HCT116 (cell line): Measurements from ENCODE around the gene ROBO1. TPM values are rescaled to one million over a fixed set of nuclear protein-coding genes. Genes with fewer than 3 reads are reported as not detected.

Experiments
- ATAC-seq: fragments of 200-7000 bp; cut with Tn5 transposase; 2 replicates; pipeline ENCODE4 v1.9.1; 2020; ENCODE audit warnings: mild to moderate bottlenecking, moderate library complexity
- BruUV-seq: library from RNA; stranded (reverse); fragments of 400-500 nt; replicated peaks from 2 replicates; lab custom pipeline; 2021; lab: Mats Ljungman, UMichigan
- CTCF ChIA-PET: fragments of 300-600 bp; sonication (Branson Sonifier 250); formaldehyde crosslinking; loops from one replicate; lab custom pipeline; 2021; ENCODE audit warnings: antibody characterized with exemption; lab: Charles Lee
- POLR2A ChIA-PET: fragments of 300-600, 350-600 bp; sonication (Branson Sonifier 250); formaldehyde crosslinking; loops from one replicate; lab custom pipeline; 2021; ENCODE audit warnings: antibody characterized with exemption; lab: Charles Lee
- RAD21 ChIA-PET, 2 experiments: fragments of 300-600 bp; sonication (Branson Sonifier 250); formaldehyde crosslinking; loops; one replicate each; lab custom pipeline; 2023; ENCODE audit warnings: low total read pairs in 2 of 2; ENCODE audit not compliant: uncharacterized antibody in 2 of 2, unreplicated experiment in 2 of 2, low non-redundant PET in 1 of 2; lab: Charles Lee
- DNase-seq: peaks from one replicate; pipeline ENCODE4 v3.0.0-alpha.2; 2010; ENCODE audit warnings: low read depth, low spot score
- H2AFZ ChIP-seq: fragments of 200-600 bp; shearing (Covaris generic), sonication (generic); 2 replicates; pipeline ENCODE4 v1.6.1; 2017; ENCODE audit warnings: low read depth, mixed run types, mixed read lengths, antibody characterized with exemption, low read length; ENCODE audit not compliant: poor library complexity, severe bottlenecking
- H3K27ac ChIP-seq: 2 replicates; pipeline ENCODE4 v1.5.1; 2012; ENCODE audit warnings: low read depth, low read length
- H3K27me3 ChIP-seq: fragments of 200-600 bp; sonication (generic); 2 replicates; pipeline ENCODE4 v1.6.1; 2016; ENCODE audit warnings: mixed run types, low read length, mixed read lengths; ENCODE audit not compliant: insufficient read depth
- H3K36me3 ChIP-seq, 2 experiments: fragments of 200-500 bp in 1 of 2; fragments of 200-600 bp in 1 of 2; sonication (Bioruptor generic) in 1 of 2; sonication (generic) in 1 of 2; 2 replicates each; pipeline versions ENCODE4 v1.5.1 to v1.6.1; 2014 to 2016; ENCODE audit warnings: low read length in 2 of 2, inconsistent platforms in 1 of 2, mixed read lengths in 1 of 2, mixed run types in 1 of 2; ENCODE audit not compliant: insufficient read depth in 2 of 2, control insufficient read depth in 1 of 2
- H3K4me1 ChIP-seq, 2 experiments: fragments of 200-600 bp in 1 of 2; sonication (generic) in 1 of 2; 2 replicates each; pipeline versions ENCODE4 v1.5.1 to v1.6.1; 2012 to 2017; ENCODE audit warnings: low read length in 2 of 2, inconsistent platforms in 1 of 2, mild to moderate bottlenecking in 1 of 2, mixed read lengths in 1 of 2, mixed run types in 1 of 2, moderate library complexity in 1 of 2; ENCODE audit not compliant: insufficient read depth in 2 of 2, control insufficient read depth in 1 of 2
- H3K4me2 ChIP-seq: fragments of 200-600 bp; sonication (generic); 2 replicates; pipeline ENCODE4 v1.6.1; 2017; ENCODE audit warnings: mixed run types, low read length, mixed read lengths
- H3K4me3 ChIP-seq, 2 experiments: fragments of 200-600 bp in 1 of 2; sonication (generic) in 1 of 2; replicated peaks in 1 of 2; 2 replicates each; pipeline ENCODE4 v1.5.1; 2011 to 2016; ENCODE audit warnings: low read length in 2 of 2, control low read depth in 1 of 2, low read depth in 1 of 2, mild to moderate bottlenecking in 1 of 2, mixed read lengths in 1 of 2, mixed run types in 1 of 2
- H3K79me2 ChIP-seq: fragments of 200-600 bp; sonication (generic); 2 replicates; pipeline ENCODE4 v1.6.1; 2017; ENCODE audit warnings: mild to moderate bottlenecking, mixed run types, low read length, moderate library complexity, mixed read lengths; ENCODE audit not compliant: insufficient read depth
- H3K9ac ChIP-seq: fragments of 200-600 bp; sonication (generic); 2 replicates; pipeline ENCODE4 v1.6.1; 2016; ENCODE audit warnings: low read length, mixed read lengths
- H3K9me2 ChIP-seq: fragments of 200-600 bp; sonication (generic), shearing (Covaris generic); 2 replicates; pipeline ENCODE4 v1.6.1; 2017; ENCODE audit warnings: mixed run types, mild to moderate bottlenecking, moderate library complexity; ENCODE audit not compliant: insufficient read depth
- H3K9me3 ChIP-seq, 2 experiments: fragments of 200-500 bp in 1 of 2; fragments of 200-600 bp in 1 of 2; sonication (Bioruptor generic) in 1 of 2; sonication (generic) in 1 of 2; 2 replicates each; pipeline ENCODE4 v1.6.1; 2014 to 2017; ENCODE audit warnings: low read length in 2 of 2, mixed read lengths in 2 of 2, inconsistent platforms in 1 of 2, low read depth in 1 of 2, mild to moderate bottlenecking in 1 of 2, mixed run types in 1 of 2, moderate library complexity in 1 of 2; ENCODE audit not compliant: control insufficient read depth in 1 of 2, insufficient read depth in 1 of 2
- H4K20me1 ChIP-seq: fragments of 200-600 bp; sonication (generic), shearing (Covaris generic); 2 replicates; pipeline ENCODE4 v1.6.1; 2017; ENCODE audit warnings: mixed run types, mild to moderate bottlenecking, moderate library complexity; ENCODE audit not compliant: insufficient read depth
- ATF3 ChIP-seq: IDR thresholded peaks from 2 replicates; pipeline ENCODE4 v1.6.1; 2012
- CEBPB ChIP-seq: IDR thresholded peaks from 2 replicates; pipeline ENCODE4 v1.6.1; 2012; ENCODE audit warnings: low read depth
- ELF1 ChIP-seq: IDR thresholded peaks from 2 replicates; pipeline ENCODE4 v1.6.1; 2012; ENCODE audit warnings: low read depth, borderline replicate concordance
- EZH2 ChIP-seq: fragments of 200-600 bp; sonication (generic); IDR thresholded peaks from 2 replicates; pipeline ENCODE4 v1.6.1; 2017; ENCODE audit warnings: antibody characterized with exemption, mixed run types
- EZH2phosphoT487 ChIP-seq: fragments of 200-600 bp; IDR thresholded peaks from 2 replicates; pipeline ENCODE4 v1.6.1; 2018; ENCODE audit warnings: antibody characterized with exemption, borderline replicate concordance
- FOSL1 ChIP-seq: IDR thresholded peaks from 2 replicates; pipeline ENCODE4 v1.6.1; 2012; ENCODE audit warnings: low read depth
- POLR2A ChIP-seq: IDR thresholded peaks from 2 replicates; pipeline ENCODE4 v1.7.0; 2011; ENCODE audit warnings: borderline replicate concordance; ENCODE audit not compliant: insufficient read depth, insufficient read length; ENCODE audit errors: extremely low read depth
- POLR2AphosphoS5 ChIP-seq: IDR thresholded peaks from 2 replicates; pipeline ENCODE4 v1.6.1; 2011; ENCODE audit warnings: mild to moderate bottlenecking, low read depth, low read length, moderate library complexity
- RAD21 ChIP-seq: IDR thresholded peaks from 2 replicates; pipeline ENCODE4 v1.6.1; 2012; ENCODE audit warnings: low read depth, mild to moderate bottlenecking
- SIN3A ChIP-seq: IDR thresholded peaks from 2 replicates; pipeline ENCODE4 v1.6.1; 2012; ENCODE audit warnings: low read depth
- SP1 ChIP-seq: IDR thresholded peaks from 2 replicates; pipeline ENCODE4 v1.6.1; 2012; ENCODE audit warnings: low read depth
- SRF ChIP-seq: IDR thresholded peaks from 2 replicates; pipeline ENCODE4 v1.6.1; 2012; ENCODE audit warnings: low read depth
- YY1 ChIP-seq: IDR thresholded peaks from 2 replicates; pipeline ENCODE4 v1.6.1; 2011; ENCODE audit warnings: low read length, low read depth, moderate library complexity, mild to moderate bottlenecking; ENCODE audit not compliant: insufficient replicate concordance; ENCODE audit errors: extremely low read depth
- intact Hi-C: fragments of 100-400 bp; cut with micrococcal nuclease; formaldehyde crosslinking; loops from 2 replicates; pipeline ENCODE4 v1.10.0; 2022
- total RNA-seq: library from RNA; stranded (reverse); gene quantifications from one replicate; pipeline ENCODE4 v1.2.1, GENCODE V29; 2021; ENCODE audit not compliant: unreplicated experiment
- TF ChIP-seq, protein P1 (sequence below): IDR thresholded peaks from 2 replicates; pipeline ENCODE4 v1.6.1; 2012
- TF ChIP-seq, protein P2 (sequence below): IDR thresholded peaks from 2 replicates; pipeline ENCODE4 v1.6.1; 2011; ENCODE audit warnings: mild to moderate bottlenecking, low read length, moderate library complexity; ENCODE audit not compliant: insufficient replicate concordance; ENCODE audit errors: extremely low read depth
- TF ChIP-seq, protein P3 (sequence below), 3 experiments: fragments of 200-600 bp in 1 of 3; sonication (generic) in 1 of 3; IDR thresholded peaks in 2 of 3; conservative IDR thresholded peaks in 1 of 3; 2 replicates each; pipeline ENCODE4 v1.5.1; 2012 to 2017; ENCODE audit warnings: low read depth in 2 of 3, low read length in 2 of 3, antibody characterized with exemption in 1 of 3, borderline replicate concordance in 1 of 3, control low read depth in 1 of 3, mild to moderate bottlenecking in 1 of 3, mixed read lengths in 1 of 3, mixed run types in 1 of 3, moderate library complexity in 1 of 3; ENCODE audit not compliant: insufficient read depth in 1 of 3

Gene ROBO1
- total RNA-seq, 1 experiment from 2014 or later = 0.27 TPM

DNA sequence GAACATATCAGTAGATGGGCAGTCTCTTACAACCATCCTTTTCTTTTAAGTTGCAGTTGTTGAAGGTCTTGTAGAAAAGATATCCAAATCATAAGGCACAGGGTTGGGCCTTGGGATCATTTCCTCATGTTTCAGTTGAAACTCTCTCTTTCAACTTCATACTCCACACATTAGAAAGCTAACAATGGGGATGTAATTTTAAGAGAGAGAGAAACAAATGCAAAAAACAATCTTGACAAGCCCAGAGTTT, 747.9 kb downstream of the ROBO1 start:
- Histone ChIP-seq H3K79me2 (no peaks in the 10 kb centered on the region), H3K4me3 (no peak overlapping the region), H3K36me3 (no peaks in the 10 kb centered on the region), H3K9ac (no peak overlapping the region), H3K9me3 (peaks cover 0 to 15% of the 10 kb centered on the region in 2 experiments; a peak in 2 of 4 replicates), H3K27ac (no peak overlapping the region), H3K4me2 (no peak overlapping the region), H3K4me1 (no peaks in the 10 kb centered on the region), H3K9me2 (no peaks in the 10 kb centered on the region), H4K20me1 (no peaks in the 10 kb centered on the region)
- no peak for ATAC-seq
- ChIA-PET POLR2A (no interaction called here), RAD21 (no interaction called here)
- no TSS peak for BruUV-seq
- TF ChIP-seq FOSL1 = no peak
- no peak for TF ChIP-seq CEBPB
- TF ChIP-seq, all 23 proteins: peak for 0
- CTCF ChIA-PET = no interaction called here
- no peak overlapping the region for H2AFZ ChIP-seq
- intact Hi-C loops = no loop called here
- H3K27me3 ChIP-seq = no peaks in the 10 kb centered on the region
- DNase-seq = no peak

- ChIA-PET POLR2A (no interaction called here), CTCF (no interaction called here), RAD21 (no interaction called here)
- no peaks in the 10 kb centered on the region for H3K36me3 ChIP-seq
- no peaks in the 10 kb centered on the region for H3K27me3 ChIP-seq
- H4K20me1 ChIP-seq = no peaks in the 10 kb centered on the region
- H3K9ac ChIP-seq = no peak overlapping the region
- BruUV-seq = no TSS peak
- ATAC-seq (no peak), DNase-seq (no peak)
- H2AFZ ChIP-seq = no peak overlapping the region
- no peak overlapping the region for H3K27ac ChIP-seq
- peaks cover 0 to 15% of the 10 kb centered on the region in 2 experiments; a peak in 2 of 4 replicates for H3K9me3 ChIP-seq
- H3K9me2 ChIP-seq = no peaks in the 10 kb centered on the region
- intact Hi-C loops = no loop called here
- no peak overlapping the region for H3K4me3 ChIP-seq
- H3K4me1 ChIP-seq = no peaks in the 10 kb centered on the region
- H3K79me2 ChIP-seq = no peaks in the 10 kb centered on the region
- no peak overlapping the region for H3K4me2 ChIP-seq
- TF ChIP-seq EZH2phosphoT487 (no peak), POLR2AphosphoS5 (no peak), SIN3A (no peak), YY1 (no peak), RAD21 (no peak), CEBPB (no peak), FOSL1 (no peak), POLR2A (no peak), EZH2 (no peak), SP1 (no peak), ATF3 (no peak), ELF1 (no peak), SRF (no peak)
- TF ChIP-seq, protein P1, sequence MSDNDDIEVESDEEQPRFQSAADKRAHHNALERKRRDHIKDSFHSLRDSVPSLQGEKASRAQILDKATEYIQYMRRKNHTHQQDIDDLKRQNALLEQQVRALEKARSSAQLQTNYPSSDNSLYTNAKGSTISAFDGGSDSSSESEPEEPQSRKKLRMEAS = no peak
- TF ChIP-seq, protein P2, sequence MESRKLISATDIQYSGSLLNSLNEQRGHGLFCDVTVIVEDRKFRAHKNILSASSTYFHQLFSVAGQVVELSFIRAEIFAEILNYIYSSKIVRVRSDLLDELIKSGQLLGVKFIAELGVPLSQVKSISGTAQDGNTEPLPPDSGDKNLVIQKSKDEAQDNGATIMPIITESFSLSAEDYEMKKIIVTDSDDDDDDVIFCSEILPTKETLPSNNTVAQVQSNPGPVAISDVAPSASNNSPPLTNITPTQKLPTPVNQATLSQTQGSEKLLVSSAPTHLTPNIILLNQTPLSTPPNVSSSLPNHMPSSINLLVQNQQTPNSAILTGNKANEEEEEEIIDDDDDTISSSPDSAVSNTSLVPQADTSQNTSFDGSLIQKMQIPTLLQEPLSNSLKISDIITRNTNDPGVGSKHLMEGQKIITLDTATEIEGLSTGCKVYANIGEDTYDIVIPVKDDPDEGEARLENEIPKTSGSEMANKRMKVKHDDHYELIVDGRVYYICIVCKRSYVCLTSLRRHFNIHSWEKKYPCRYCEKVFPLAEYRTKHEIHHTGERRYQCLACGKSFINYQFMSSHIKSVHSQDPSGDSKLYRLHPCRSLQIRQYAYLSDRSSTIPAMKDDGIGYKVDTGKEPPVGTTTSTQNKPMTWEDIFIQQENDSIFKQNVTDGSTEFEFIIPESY = no peak
- TF ChIP-seq, protein P3, sequence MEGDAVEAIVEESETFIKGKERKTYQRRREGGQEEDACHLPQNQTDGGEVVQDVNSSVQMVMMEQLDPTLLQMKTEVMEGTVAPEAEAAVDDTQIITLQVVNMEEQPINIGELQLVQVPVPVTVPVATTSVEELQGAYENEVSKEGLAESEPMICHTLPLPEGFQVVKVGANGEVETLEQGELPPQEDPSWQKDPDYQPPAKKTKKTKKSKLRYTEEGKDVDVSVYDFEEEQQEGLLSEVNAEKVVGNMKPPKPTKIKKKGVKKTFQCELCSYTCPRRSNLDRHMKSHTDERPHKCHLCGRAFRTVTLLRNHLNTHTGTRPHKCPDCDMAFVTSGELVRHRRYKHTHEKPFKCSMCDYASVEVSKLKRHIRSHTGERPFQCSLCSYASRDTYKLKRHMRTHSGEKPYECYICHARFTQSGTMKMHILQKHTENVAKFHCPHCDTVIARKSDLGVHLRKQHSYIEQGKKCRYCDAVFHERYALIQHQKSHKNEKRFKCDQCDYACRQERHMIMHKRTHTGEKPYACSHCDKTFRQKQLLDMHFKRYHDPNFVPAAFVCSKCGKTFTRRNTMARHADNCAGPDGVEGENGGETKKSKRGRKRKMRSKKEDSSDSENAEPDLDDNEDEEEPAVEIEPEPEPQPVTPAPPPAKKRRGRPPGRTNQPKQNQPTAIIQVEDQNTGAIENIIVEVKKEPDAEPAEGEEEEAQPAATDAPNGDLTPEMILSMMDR (IDR thresholded peaks at IDR 0.05 in 2 of 3, conservative IDR thresholded peaks at IDR 0.05 in 1 of 3; ENCODE audit: borderline replicate concordance in 1 of 3, insufficient read depth in 1 of 3, low read depth in 2 of 3, low read length in 2 of 3) = no peak
These were observed 748.5 kb downstream of the ROBO1 start for GRCh38 chr3:79019137-79019923.
